GM21381 (cell line): ENCODE measurements around the gene KCTD13.
"Not testable (repeated sequence)": the region's sequence is repeated elsewhere in the genome, so short reads cannot be mapped to it uniquely, and the experiment has no call there.

Experiments used
- ATAC-seq: cut with Tn5 transposase; IDR thresholded peaks from one replicate; pipeline ENCODE4 v1.9.1; 2021; ENCODE audit warnings: mild to moderate bottlenecking, moderate library complexity; ENCODE audit not compliant: unreplicated experiment

The KCTD13 gene

GRCh38 chr16:29925781-29926710, at the start of gene KCTD13:
Gene KCTD13, minus strand, starts transcription at chr16:29926226. Its CDS starts 193 bp downstream, at chr16:29926033.
- ATAC-seq, result peak; percentile 83

GRCh38 chr16:29975134-29975538, 49.1 kb upstream of the KCTD13 start:
- no peak for ATAC-seq

GRCh38 chr16:29974291-29975133, 48.5 kb upstream of the KCTD13 start:
- no peak for ATAC-seq

GRCh38 chr16:29973384-29974246, 47.6 kb upstream of the KCTD13 start, which contains the start of gene TAOK2:
Gene TAOK2, plus strand, starts transcription at chr16:29973868. Its CDS starts 3,905 bp downstream, at chr16:29977773.
- ATAC-seq, result peak; percentile 84

- no peak for ATAC-seq
These were observed 47.0 kb upstream of the KCTD13 start for GRCh38 chr16:29972992-29973383.

- no peak for ATAC-seq
These were observed 46.5 kb upstream of the KCTD13 start for GRCh38 chr16:29972500-29972899.

- ATAC-seq, result no peak
These were observed 45.3 kb upstream of the KCTD13 start for GRCh38 chr16:29971304-29971703.

- no peak for ATAC-seq
These were observed 42.2 kb upstream of the KCTD13 start for GRCh38 chr16:29968205-29968604.

GRCh38 chr16:29963021-29963743, 37.2 kb upstream of the KCTD13 start:
- no peak for ATAC-seq

- peak; percentile 6 for ATAC-seq
These were observed 36.4 kb upstream of the KCTD13 start for GRCh38 chr16:29962344-29962994.

- peak; percentile 90 for ATAC-seq
These were observed 35.7 kb upstream of the KCTD13 start, which contains the start of gene TMEM219 for GRCh38 chr16:29961479-29962343. Gene TMEM219, plus strand, starts transcription at chr16:29962079. Its CDS starts 1,065 bp downstream, at chr16:29963144.

- no peak for ATAC-seq
These were observed 35.1 kb upstream of the KCTD13 start for GRCh38 chr16:29961127-29961478.

- not testable (repeated sequence) for ATAC-seq
These were observed 33.8 kb upstream of the KCTD13 start for GRCh38 chr16:29959821-29960220.

GRCh38 chr16:29959293-29959692, 33.3 kb upstream of the KCTD13 start:
- ATAC-seq, result no peak

GRCh38 chr16:29958756-29959155, 32.7 kb upstream of the KCTD13 start:
- no peak for ATAC-seq

GRCh38 chr16:29951625-29952365, 25.8 kb upstream of the KCTD13 start:
- no peak for ATAC-seq

- no peak for ATAC-seq
These were observed 24.9 kb upstream of the KCTD13 start for GRCh38 chr16:29950806-29951461.
